H54 (cell line): ENCODE results near the gene THOC7.

Experiments used
- DNase-seq: peaks from one replicate; pipeline ENCODE4 v3.0.0; 2011; ENCODE audit warnings: low spot score, mixed read lengths; ENCODE audit not compliant: insufficient read length
- FAIRE-seq: peaks from 3 replicates; lab custom pipeline; 2011; peaks lifted over from hg19 to GRCh38; lab: Jason Lieb, UNC
- POLR2A ChIP-seq: IDR thresholded peaks from 2 replicates; pipeline ENCODE4 v1.6.1; 2011; ENCODE audit warnings: low read depth, mild to moderate bottlenecking, low read length

The THOC7 gene

GRCh38 chr3:63841704-63842103, 21.9 kb downstream of the THOC7 start:
- TF ChIP-seq POLR2A, result no peak
- FAIRE-seq (no peak), DNase-seq (no peak)

GRCh38 chr3:63832395-63832794, 31.2 kb downstream of the THOC7 start:
- DNase-seq (no peak), FAIRE-seq (no peak)
- TF ChIP-seq POLR2A, result no peak

GRCh38 chr3:63830526-63830925, 33.1 kb downstream of the THOC7 start:
- DNase-seq, result no peak
- TF ChIP-seq POLR2A, result no peak
- no peak for FAIRE-seq

GRCh38 chr3:63824309-63824708, 39.3 kb downstream of the THOC7 start:
- no peak for TF ChIP-seq POLR2A
- DNase-seq (no peak), FAIRE-seq (no peak)

- no peak for DNase-seq
- no peak for TF ChIP-seq POLR2A
- FAIRE-seq, result no peak
These were observed 44.5 kb downstream of the THOC7 start, which contains the start of gene C3orf49 for GRCh38 chr3:63819151-63819398. TSS of gene C3orf49 (plus strand) at chr3:63819299. CDS start at chr3:63819472, 173 bp downstream.

GRCh38 chr3:63818282-63819150, 45.1 kb downstream of the THOC7 start:
- FAIRE-seq (peak; percentile 98), DNase-seq (peak; percentile 9)
- TF ChIP-seq POLR2A, result no peak

- no peak for TF ChIP-seq POLR2A
- no peak for FAIRE-seq
- no peak for DNase-seq
These were observed 46.4 kb downstream of the THOC7 start for GRCh38 chr3:63817225-63817624.

- DNase-seq, result no peak
These were observed 49.4 kb downstream of the THOC7 start for GRCh38 chr3:63814237-63814636.

GRCh38 chr3:63809607-63810006, 54.0 kb downstream of the THOC7 start:
- DNase-seq, result no peak
- no peak for TF ChIP-seq POLR2A
- FAIRE-seq, result peak; percentile 15

More at GRCh38 chr3:63814237-63814636, 49.4 kb downstream of the THOC7 start:
- TF ChIP-seq POLR2A, result no peak
- FAIRE-seq, result no peak

- no peak for TF ChIP-seq POLR2A
- DNase-seq (no peak), FAIRE-seq (no peak)
These were observed 55.0 kb downstream of the THOC7 start for GRCh38 chr3:63808633-63809032.

GRCh38 chr3:63807961-63808565, 55.5 kb downstream of the THOC7 start:
- DNase-seq (no peak), FAIRE-seq (no peak)
- TF ChIP-seq POLR2A, result no peak

- no peak for DNase-seq
- FAIRE-seq, result no peak
- no peak for TF ChIP-seq POLR2A
These were observed 59.7 kb downstream of the THOC7 start for GRCh38 chr3:63803911-63804310.

- no peak for TF ChIP-seq POLR2A
- FAIRE-seq (no peak), DNase-seq (no peak)
These were observed 63.5 kb downstream of the THOC7 start for GRCh38 chr3:63800097-63800496.

GRCh38 chr3:63798949-63799348, 64.7 kb downstream of the THOC7 start:
- no peak for TF ChIP-seq POLR2A
- FAIRE-seq (no peak), DNase-seq (no peak)

- DNase-seq (no peak), FAIRE-seq (no peak)
- no peak for TF ChIP-seq POLR2A
These were observed 65.1 kb downstream of the THOC7 start for GRCh38 chr3:63798544-63798943.

GRCh38 chr3:63795438-63795837, 68.2 kb downstream of the THOC7 start:
- FAIRE-seq (no peak), DNase-seq (no peak)
- TF ChIP-seq POLR2A, result no peak
